Measurements from ENCODE around the gene PIGT. TPM values are rescaled to one million over a fixed set of nuclear protein-coding genes. Genes with fewer than 3 reads are reported as not detected.
A peak's percentile ranks its signal among the peaks of the same experiment; 100 is the strongest.

Gene PIGT
- total and polyA plus RNA-seq, 2 of the 13 experiments (the other 11 are each of a cell fraction or from before 2014, with no cell fraction given) = 65.9 to 74.1 TPM

GRCh38 chr20:45405571-45406259 is 10.2 kb upstream of the PIGT start (continued):
- TF ChIP-seq DZIP1 (CRISPR knock-in tag; IDR thresholded peaks at IDR 0.05) (no peak), REPIN1 (CRISPR knock-in tag; IDR thresholded peaks at IDR 0.05; ENCODE audit: borderline replicate concordance, low read depth) (peak; percentile 29; the same call in 1 of the 2 replicates), NFATC3 (CRISPR knock-in tag; IDR thresholded peaks at IDR 0.05) (peak; percentile 81; the same call in 1 of the 2 replicates), ZFY (CRISPR knock-in tag; IDR thresholded peaks at IDR 0.05) (0 out of 2 replicates have a peak, but pooled peaks have one; percentile 24), MED1 (CRISPR knock-in tag; IDR thresholded peaks at IDR 0.05) (no peak), ZNF83 (CRISPR knock-in tag; IDR thresholded peaks at IDR 0.05; ENCODE audit: borderline replicate concordance) (no peak), SKIL (CRISPR knock-in tag; IDR thresholded peaks at IDR 0.05; ENCODE audit: borderline replicate concordance) (no peak), BCL3 (CRISPR knock-in tag; IDR thresholded peaks at IDR 0.05) (0 out of 2 replicates have a peak, but pooled peaks have one; percentile 36), EED (CRISPR knock-in tag; IDR thresholded peaks at IDR 0.05) (peak; percentile 7; the same call in 1 of the 2 replicates), YEATS2 (CRISPR knock-in tag; IDR thresholded peaks at IDR 0.05; ENCODE audit: borderline replicate concordance) (no peak), YEATS4 (CRISPR knock-in tag; IDR thresholded peaks at IDR 0.05; ENCODE audit: borderline replicate concordance) (peak; percentile 43; the same call in 1 of the 2 replicates), ZNF501 (CRISPR knock-in tag; IDR thresholded peaks at IDR 0.05) (peak; percentile 23; the same call in 1 of the 2 replicates), ZNF513 (CRISPR knock-in tag; conservative IDR thresholded peaks at IDR 0.05) (0 out of 2 replicates have a peak, but pooled peaks have one; percentile 71), ZNF275 (CRISPR knock-in tag; IDR thresholded peaks at IDR 0.05; ENCODE audit: borderline replicate concordance) (peak; percentile 62; the same call in 1 of the 2 replicates), ZNF367 (CRISPR knock-in tag; IDR thresholded peaks at IDR 0.05; ENCODE audit: borderline replicate concordance) (no peak), ZNF598 (CRISPR knock-in tag; IDR thresholded peaks at IDR 0.05; ENCODE audit: borderline replicate concordance) (peak; percentile 75; the same call in 1 of the 2 replicates), ZNF280B (CRISPR knock-in tag; IDR thresholded peaks at IDR 0.05; ENCODE audit: borderline replicate concordance) (no peak; the same call in 1 of the 2 replicates)

Data from HepG2 (cell line).